Ovary (tissue), 3 donors: ENCODE measurements around the gene GOLGA8R.
"Not testable (repeated sequence)": the region's sequence is repeated elsewhere in the genome, so short reads cannot be mapped to it uniquely, and the experiment has no call there.

ENCODE experiments used
- CTCF ChIP-seq, 3 donors: fragments of 450-650 bp in 2 of 3; fragments of 200-600 bp in 1 of 3; IDR thresholded peaks; one replicate each; pipeline versions ENCODE4 v1.5.1 to v1.8.0; 2016 to 2022; ENCODE audit warnings: antibody characterized with exemption in 3 of 3, mild to moderate bottlenecking in 1 of 3
- EP300 ChIP-seq: sonication (generic); formaldehyde crosslinking; IDR thresholded peaks from one replicate; pipeline ENCODE4 v1.6.1; 2017; ENCODE audit warnings: antibody characterized with exemption
- POLR2A ChIP-seq: fragments of 450-650 bp; IDR thresholded peaks from one replicate; pipeline ENCODE4 v1.6.1; 2017; ENCODE audit warnings: antibody characterized with exemption, mild to moderate bottlenecking, moderate library complexity
- donor health status: DM: no; HTN: no; CAD: no.

DNA sequence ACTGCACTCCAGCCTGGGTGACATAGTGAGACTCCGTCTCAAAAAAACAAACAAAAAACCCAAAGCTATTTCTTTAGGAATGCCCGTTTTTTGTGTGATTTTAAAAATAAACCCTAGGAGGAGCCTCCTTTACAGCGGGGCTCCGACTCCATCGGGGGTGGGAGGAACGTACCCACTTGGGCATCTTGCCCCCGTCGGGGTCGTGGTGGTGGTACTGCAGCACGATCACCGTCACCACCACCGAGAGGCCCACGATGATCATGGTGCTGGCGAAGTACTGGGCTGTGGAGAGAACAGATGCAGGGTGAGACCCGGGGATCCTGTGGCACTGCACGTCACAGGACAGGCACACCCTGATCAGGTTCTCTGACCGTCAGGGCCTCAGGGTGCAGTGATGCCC is 46.8 kb downstream of the GOLGA8R start:
- TF ChIP-seq CTCF (IDR thresholded peaks at IDR 0.05); POLR2A; EP300: not testable (repeated sequence)
